HCT116 (cell line): ENCODE data around the gene FMN1. TPM values are rescaled to one million over a fixed set of nuclear protein-coding genes. Genes with fewer than 3 reads are reported as not detected.

Experiments
- ATAC-seq: fragments of 200-7000 bp; cut with Tn5 transposase; 2 replicates; pipeline ENCODE4 v1.9.1; 2020; ENCODE audit warnings: mild to moderate bottlenecking, moderate library complexity
- BruUV-seq: library from RNA; stranded (reverse); fragments of 400-500 nt; replicated peaks from 2 replicates; lab custom pipeline; 2021; lab: Mats Ljungman, UMichigan
- CTCF ChIA-PET: fragments of 300-600 bp; sonication (Branson Sonifier 250); formaldehyde crosslinking; loops from one replicate; lab custom pipeline; 2021; ENCODE audit warnings: antibody characterized with exemption; lab: Charles Lee
- POLR2A ChIA-PET: fragments of 300-600, 350-600 bp; sonication (Branson Sonifier 250); formaldehyde crosslinking; loops from one replicate; lab custom pipeline; 2021; ENCODE audit warnings: antibody characterized with exemption; lab: Charles Lee
- RAD21 ChIA-PET, 2 experiments: fragments of 300-600 bp; sonication (Branson Sonifier 250); formaldehyde crosslinking; loops; one replicate each; lab custom pipeline; 2023; ENCODE audit warnings: low total read pairs in 2 of 2; ENCODE audit not compliant: uncharacterized antibody in 2 of 2, unreplicated experiment in 2 of 2, low non-redundant PET in 1 of 2; lab: Charles Lee
- DNase-seq: peaks from one replicate; pipeline ENCODE4 v3.0.0-alpha.2; 2010; ENCODE audit warnings: low read depth, low spot score
- H2AFZ ChIP-seq: fragments of 200-600 bp; shearing (Covaris generic), sonication (generic); 2 replicates; pipeline ENCODE4 v1.6.1; 2017; ENCODE audit warnings: low read depth, mixed run types, mixed read lengths, antibody characterized with exemption, low read length; ENCODE audit not compliant: poor library complexity, severe bottlenecking
- H3K27ac ChIP-seq: 2 replicates; pipeline ENCODE4 v1.5.1; 2012; ENCODE audit warnings: low read depth, low read length
- H3K27me3 ChIP-seq: fragments of 200-600 bp; sonication (generic); 2 replicates; pipeline ENCODE4 v1.6.1; 2016; ENCODE audit warnings: mixed run types, low read length, mixed read lengths; ENCODE audit not compliant: insufficient read depth
- H3K36me3 ChIP-seq, 2 experiments: fragments of 200-500 bp in 1 of 2; fragments of 200-600 bp in 1 of 2; sonication (Bioruptor generic) in 1 of 2; sonication (generic) in 1 of 2; 2 replicates each; pipeline versions ENCODE4 v1.5.1 to v1.6.1; 2014 to 2016; ENCODE audit warnings: low read length in 2 of 2, inconsistent platforms in 1 of 2, mixed read lengths in 1 of 2, mixed run types in 1 of 2; ENCODE audit not compliant: insufficient read depth in 2 of 2, control insufficient read depth in 1 of 2
- H3K4me1 ChIP-seq, 2 experiments: fragments of 200-600 bp in 1 of 2; sonication (generic) in 1 of 2; 2 replicates each; pipeline versions ENCODE4 v1.5.1 to v1.6.1; 2012 to 2017; ENCODE audit warnings: low read length in 2 of 2, inconsistent platforms in 1 of 2, mild to moderate bottlenecking in 1 of 2, mixed read lengths in 1 of 2, mixed run types in 1 of 2, moderate library complexity in 1 of 2; ENCODE audit not compliant: insufficient read depth in 2 of 2, control insufficient read depth in 1 of 2
- H3K4me2 ChIP-seq: fragments of 200-600 bp; sonication (generic); 2 replicates; pipeline ENCODE4 v1.6.1; 2017; ENCODE audit warnings: mixed run types, low read length, mixed read lengths
- H3K4me3 ChIP-seq, 2 experiments: fragments of 200-600 bp in 1 of 2; sonication (generic) in 1 of 2; replicated peaks in 1 of 2; 2 replicates each; pipeline ENCODE4 v1.5.1; 2011 to 2016; ENCODE audit warnings: low read length in 2 of 2, control low read depth in 1 of 2, low read depth in 1 of 2, mild to moderate bottlenecking in 1 of 2, mixed read lengths in 1 of 2, mixed run types in 1 of 2
- H3K79me2 ChIP-seq: fragments of 200-600 bp; sonication (generic); 2 replicates; pipeline ENCODE4 v1.6.1; 2017; ENCODE audit warnings: mild to moderate bottlenecking, mixed run types, low read length, moderate library complexity, mixed read lengths; ENCODE audit not compliant: insufficient read depth
- H3K9ac ChIP-seq: fragments of 200-600 bp; sonication (generic); 2 replicates; pipeline ENCODE4 v1.6.1; 2016; ENCODE audit warnings: low read length, mixed read lengths
- H3K9me2 ChIP-seq: fragments of 200-600 bp; sonication (generic), shearing (Covaris generic); 2 replicates; pipeline ENCODE4 v1.6.1; 2017; ENCODE audit warnings: mixed run types, mild to moderate bottlenecking, moderate library complexity; ENCODE audit not compliant: insufficient read depth
- H3K9me3 ChIP-seq, 2 experiments: fragments of 200-500 bp in 1 of 2; fragments of 200-600 bp in 1 of 2; sonication (Bioruptor generic) in 1 of 2; sonication (generic) in 1 of 2; 2 replicates each; pipeline ENCODE4 v1.6.1; 2014 to 2017; ENCODE audit warnings: low read length in 2 of 2, mixed read lengths in 2 of 2, inconsistent platforms in 1 of 2, low read depth in 1 of 2, mild to moderate bottlenecking in 1 of 2, mixed run types in 1 of 2, moderate library complexity in 1 of 2; ENCODE audit not compliant: control insufficient read depth in 1 of 2, insufficient read depth in 1 of 2
- H4K20me1 ChIP-seq: fragments of 200-600 bp; sonication (generic), shearing (Covaris generic); 2 replicates; pipeline ENCODE4 v1.6.1; 2017; ENCODE audit warnings: mixed run types, mild to moderate bottlenecking, moderate library complexity; ENCODE audit not compliant: insufficient read depth
- EGR1 ChIP-seq: IDR thresholded peaks from 2 replicates; pipeline ENCODE4 v1.6.1; 2012; ENCODE audit warnings: low read depth
- ELF1 ChIP-seq: IDR thresholded peaks from 2 replicates; pipeline ENCODE4 v1.6.1; 2012; ENCODE audit warnings: low read depth, borderline replicate concordance
- EZH2 ChIP-seq: fragments of 200-600 bp; sonication (generic); IDR thresholded peaks from 2 replicates; pipeline ENCODE4 v1.6.1; 2017; ENCODE audit warnings: antibody characterized with exemption, mixed run types
- EZH2phosphoT487 ChIP-seq: fragments of 200-600 bp; IDR thresholded peaks from 2 replicates; pipeline ENCODE4 v1.6.1; 2018; ENCODE audit warnings: antibody characterized with exemption, borderline replicate concordance
- JUND ChIP-seq: IDR thresholded peaks from 2 replicates; pipeline ENCODE4 v1.6.1; 2012
- RAD21 ChIP-seq: IDR thresholded peaks from 2 replicates; pipeline ENCODE4 v1.6.1; 2012; ENCODE audit warnings: low read depth, mild to moderate bottlenecking
- REST ChIP-seq: IDR thresholded peaks from 2 replicates; pipeline ENCODE4 v1.6.1; 2012; ENCODE audit warnings: low read depth
- SIN3A ChIP-seq: IDR thresholded peaks from 2 replicates; pipeline ENCODE4 v1.6.1; 2012; ENCODE audit warnings: low read depth
- SP1 ChIP-seq: IDR thresholded peaks from 2 replicates; pipeline ENCODE4 v1.6.1; 2012; ENCODE audit warnings: low read depth
- SRF ChIP-seq: IDR thresholded peaks from 2 replicates; pipeline ENCODE4 v1.6.1; 2012; ENCODE audit warnings: low read depth
- TCF7L2 ChIP-seq: IDR thresholded peaks from 2 replicates; pipeline ENCODE4 v1.7.0; 2011; ENCODE audit warnings: borderline replicate concordance, inconsistent platforms; ENCODE audit not compliant: insufficient read depth, insufficient read length; ENCODE audit errors: extremely low read depth
- ZBTB33 ChIP-seq: IDR thresholded peaks from 2 replicates; pipeline ENCODE4 v1.6.1; 2011; ENCODE audit warnings: mild to moderate bottlenecking, low read length, moderate library complexity; ENCODE audit not compliant: insufficient replicate concordance; ENCODE audit errors: extremely low read depth
- ZFX ChIP-seq: fragments of 450-650 bp; IDR thresholded peaks from 2 replicates; pipeline ENCODE4 v1.6.1; 2017
- ZNF274 ChIP-seq: fragments of 200-500 bp; sonication (Bioruptor generic); IDR thresholded peaks from 2 replicates; pipeline ENCODE4 v1.6.1; 2014; ENCODE audit warnings: mild to moderate bottlenecking, low read depth, low read length, inconsistent platforms
- intact Hi-C: fragments of 100-400 bp; cut with micrococcal nuclease; formaldehyde crosslinking; loops from 2 replicates; pipeline ENCODE4 v1.10.0; 2022
- total RNA-seq: library from RNA; stranded (reverse); gene quantifications from one replicate; pipeline ENCODE4 v1.2.1, GENCODE V29; 2021; ENCODE audit not compliant: unreplicated experiment
- TF ChIP-seq, protein P1 (sequence below): IDR thresholded peaks from 2 replicates; pipeline ENCODE4 v1.6.1; 2012

FMN1 gene
- total RNA-seq, 1 experiment from 2014 or later: 0.39 TPM

- TF ChIP-seq SIN3A: no peak
- no peak for TF ChIP-seq ZBTB33
- TF ChIP-seq EGR1: no peak
- no peak for TF ChIP-seq SRF
- no peak for TF ChIP-seq RAD21
- TF ChIP-seq EZH2: no peak
- no peak for TF ChIP-seq EZH2phosphoT487
- no peak for TF ChIP-seq ELF1
- TF ChIP-seq SP1: no peak
- TF ChIP-seq JUND: no peak
- TF ChIP-seq TCF7L2: no peak
- TF ChIP-seq, protein P1, sequence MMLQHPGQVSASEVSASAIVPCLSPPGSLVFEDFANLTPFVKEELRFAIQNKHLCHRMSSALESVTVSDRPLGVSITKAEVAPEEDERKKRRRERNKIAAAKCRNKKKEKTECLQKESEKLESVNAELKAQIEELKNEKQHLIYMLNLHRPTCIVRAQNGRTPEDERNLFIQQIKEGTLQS: no peak
- TF ChIP-seq ZNF274: no peak
- no peak for TF ChIP-seq ZFX
- TF ChIP-seq REST: no peak
- TF ChIP-seq, all 23 proteins: peak for 0
- Histone ChIP-seq H3K79me2 (no peaks in the 10 kb centered on the region), H3K9ac (no peak overlapping the region), H2AFZ (no peak overlapping the region), H3K4me1 (peaks cover 0 to 3% of the 10 kb centered on the region in 2 experiments; a peak in 1 of 4 replicates), H3K4me2 (no peak overlapping the region), H4K20me1 (no peaks in the 10 kb centered on the region), H3K9me2 (no peaks in the 10 kb centered on the region), H3K36me3 (no peaks in the 10 kb centered on the region), H3K27me3 (peaks cover 18% of the 10 kb centered on the region; the same call in 1 of the 2 replicates), H3K4me3 (no peak overlapping the region), H3K9me3 (no peaks in the 10 kb centered on the region), H3K27ac (no peak overlapping the region)
- BruUV-seq: no TSS peak
- ChIA-PET POLR2A (interaction anchor here (0.5 kb wide), 1 partner anchor 26 kb away, joined by 3 read pairs; no protein-coding TSS in a partner anchor), CTCF (interaction anchor here (0.6 to 3.9 kb wide), 16 partner anchors 8 to 289 kb away, joined by 3 to 38 read pairs (median 6); no protein-coding TSS in a partner anchor), RAD21 (interaction anchor here (0.8 to 1.6 kb wide), 5 partner anchors 93 to 180 kb away, joined by 3 to 6 read pairs (median 4); no protein-coding TSS in a partner anchor)
- ATAC-seq: no peak
- no peak for DNase-seq
- intact Hi-C loops: loop anchor here (5.0 kb wide), 1 partner anchor 289 kb away; no protein-coding TSS in a partner anchor
Observed at GRCh38 chr15:32843219-32843815, 351.2 kb downstream of the FMN1 start.
